RCC 7860 (cell line): ENCODE measurements around the gene FOXK2.
A peak's percentile ranks its signal among the peaks of the same experiment; 100 is the strongest.
"Not testable (repeated sequence)": the region's sequence is repeated elsewhere in the genome, so short reads cannot be mapped to it uniquely, and the experiment has no call there.

Source experiments
- DNase-seq: peaks from one replicate; pipeline ENCODE4 v3.0.0-alpha.2; 2015; ENCODE audit warnings: low spot score
- FAIRE-seq: peaks from 2 replicates; lab custom pipeline; 2012; peaks lifted over from hg19 to GRCh38; lab: Jason Lieb, UNC

The FOXK2 gene

DNA sequence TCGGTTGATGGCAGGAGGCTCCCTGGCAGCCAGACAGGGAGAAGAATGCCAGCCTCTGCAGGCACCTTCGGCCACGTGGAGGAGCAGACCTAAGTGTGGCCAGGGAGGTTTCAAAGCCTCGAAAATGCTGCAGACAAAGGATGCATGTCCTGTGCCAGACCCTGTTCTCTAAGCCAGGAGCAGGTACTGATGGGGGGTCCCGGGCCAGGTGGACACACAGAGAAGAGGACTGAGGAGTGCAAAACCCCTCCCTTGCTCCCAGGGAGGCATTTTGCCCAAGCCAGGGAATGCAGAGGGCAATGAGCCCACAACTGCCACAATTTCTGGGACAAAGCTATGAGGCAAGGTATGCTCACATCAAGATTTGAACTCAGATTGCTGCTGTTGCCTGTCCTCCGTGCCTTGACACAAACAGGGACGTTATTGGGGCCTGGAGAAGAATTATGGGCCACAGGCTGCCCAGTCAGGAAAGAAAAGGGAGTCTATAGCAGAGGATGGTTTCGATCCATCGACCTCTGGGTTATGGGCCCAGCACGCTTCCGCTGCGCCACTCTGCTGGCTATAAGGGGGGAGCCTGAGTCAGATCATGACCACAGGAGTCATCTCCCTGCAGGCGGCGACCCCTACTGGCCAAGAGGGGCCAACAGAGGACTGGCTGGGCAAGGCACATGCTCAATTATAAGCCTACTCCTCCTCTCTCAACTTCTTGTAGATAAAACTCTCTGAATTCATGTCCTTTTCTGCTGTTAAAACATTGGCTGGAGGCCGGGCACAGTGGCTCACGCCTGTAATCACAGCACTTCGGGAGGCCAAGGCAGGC is 25.1 kb upstream of the FOXK2 start:
- FAIRE-seq (peak; percentile 91), DNase-seq (peak; percentile 100)

DNA sequence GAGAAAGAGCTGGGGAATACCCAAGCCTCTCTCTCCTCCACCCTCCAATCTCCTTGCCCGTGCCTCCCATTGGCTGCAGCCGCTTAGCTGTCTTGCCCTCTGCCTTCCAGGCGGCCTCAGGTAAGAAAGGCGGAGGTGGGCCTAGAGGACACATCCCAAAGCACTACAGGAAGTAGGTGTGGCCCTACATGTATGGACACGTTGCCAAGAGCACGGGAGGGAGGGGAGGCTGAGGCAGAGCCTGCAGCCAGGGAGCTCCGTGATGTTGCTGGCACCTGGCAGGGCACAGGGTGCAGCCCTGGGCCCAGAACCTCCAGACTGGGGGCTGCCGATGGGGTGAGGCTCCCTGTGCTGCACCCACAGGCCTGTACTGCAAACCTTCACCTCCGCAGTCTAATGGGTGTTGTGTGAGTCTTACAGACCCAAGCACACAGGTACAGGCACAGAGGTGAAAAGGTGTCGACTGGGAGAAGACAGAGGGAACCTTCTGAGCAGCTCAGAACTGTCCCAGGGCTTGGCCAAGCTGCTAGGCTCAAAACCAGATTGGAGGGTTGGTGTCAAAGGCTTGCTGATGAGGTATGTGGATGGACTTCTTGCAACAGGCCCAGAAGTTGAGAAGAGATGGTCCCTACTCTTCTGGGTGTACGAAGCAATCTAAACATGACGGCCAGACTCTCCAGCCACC is 23.5 kb upstream of the FOXK2 start:
- no peak for DNase-seq

DNA sequence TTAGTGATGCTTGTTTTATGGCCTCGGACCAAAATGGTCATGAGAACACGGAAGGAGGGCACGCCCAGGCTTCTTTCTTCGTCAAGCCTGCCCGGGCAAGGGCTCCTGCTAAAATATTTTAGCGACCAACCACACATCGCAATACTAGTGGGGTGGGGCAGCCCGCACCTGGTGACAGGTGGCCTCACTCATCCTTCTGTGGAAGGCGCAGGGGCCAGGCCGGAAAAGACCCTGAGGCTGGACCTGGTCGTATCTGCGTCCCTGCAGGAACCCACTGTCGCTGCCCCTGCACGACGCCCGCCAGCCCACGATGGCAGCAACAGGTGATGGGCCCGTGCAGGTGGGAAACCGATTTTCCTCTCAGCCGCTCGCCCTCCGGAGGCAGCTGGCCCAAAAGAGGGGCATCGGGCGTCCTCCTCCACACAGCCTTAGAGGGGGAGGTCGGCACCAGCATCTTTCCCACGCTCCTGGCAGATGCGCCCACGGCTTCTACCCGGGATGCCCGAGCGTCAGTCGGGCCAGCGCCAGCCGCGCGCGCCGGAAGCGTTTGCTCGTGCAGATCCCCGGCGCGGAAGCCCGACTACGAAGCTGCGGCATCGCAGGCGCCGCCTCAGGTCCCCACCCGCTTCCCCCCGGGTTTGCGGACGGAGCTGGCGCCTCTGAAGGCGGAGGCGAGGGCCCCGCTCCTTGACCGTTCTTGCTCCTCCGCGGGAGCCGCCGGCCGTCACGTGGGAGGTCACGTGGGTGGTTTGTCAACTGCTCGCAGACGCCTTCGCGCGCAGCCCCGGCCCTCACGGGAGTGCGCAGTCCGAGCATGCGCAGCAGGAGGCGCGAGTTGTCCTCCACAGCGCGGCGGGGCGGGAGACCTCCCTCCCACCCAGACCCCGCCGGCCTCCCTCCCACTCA is 22.8 kb upstream of the FOXK2 start:
- FAIRE-seq: no peak

More for the DNA sequence above, 23.5 kb upstream of the FOXK2 start:
- FAIRE-seq: no peak

DNA sequence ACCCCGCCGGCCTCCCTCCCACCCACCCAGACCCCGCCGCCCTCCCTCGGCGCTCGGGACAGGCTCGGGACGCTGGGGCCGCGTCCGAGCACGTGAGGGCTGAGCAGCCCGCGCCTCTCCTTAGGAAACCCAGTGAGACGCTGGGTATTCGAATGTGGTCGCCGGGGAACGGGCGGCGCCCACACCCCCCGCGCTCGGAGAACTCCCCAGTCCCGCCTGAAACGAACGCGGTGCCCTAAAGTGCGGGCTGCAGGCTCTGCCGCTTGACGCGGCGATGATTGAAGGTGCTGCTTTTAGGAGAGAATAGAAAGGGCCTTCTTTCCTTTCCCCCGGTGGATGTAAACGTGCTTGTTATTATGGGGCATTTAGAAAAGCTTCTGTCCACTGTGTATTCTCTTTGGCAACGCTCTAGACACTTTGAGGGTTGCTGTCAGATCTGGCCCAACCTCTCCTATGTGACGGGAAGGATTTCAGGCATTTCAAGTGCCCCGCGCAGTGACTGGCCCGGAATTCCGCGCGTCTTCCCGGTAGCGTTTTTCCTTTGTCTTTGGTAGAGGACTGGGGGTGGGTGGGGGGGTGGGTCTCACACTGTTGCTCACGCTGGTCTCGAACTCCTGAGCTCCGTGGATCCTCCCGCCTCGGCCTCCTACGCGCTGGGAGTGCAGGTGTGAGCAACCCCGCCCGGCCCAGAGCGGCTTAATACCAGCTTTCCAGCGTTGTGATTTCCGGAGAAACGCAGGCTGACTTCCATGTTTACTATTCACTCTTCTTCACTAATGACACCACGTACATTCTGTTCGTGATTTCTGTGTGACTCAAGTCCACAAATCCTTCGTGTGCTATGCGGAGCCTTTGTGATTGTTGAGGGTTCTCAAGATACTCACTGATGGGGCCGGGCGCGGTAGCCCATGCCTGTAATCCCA is 21.8 kb upstream of the FOXK2 start:
- no peak for DNase-seq
- no peak for FAIRE-seq

More for the DNA sequence above, 22.8 kb upstream of the FOXK2 start:
- DNase-seq: peak; percentile 65

DNA sequence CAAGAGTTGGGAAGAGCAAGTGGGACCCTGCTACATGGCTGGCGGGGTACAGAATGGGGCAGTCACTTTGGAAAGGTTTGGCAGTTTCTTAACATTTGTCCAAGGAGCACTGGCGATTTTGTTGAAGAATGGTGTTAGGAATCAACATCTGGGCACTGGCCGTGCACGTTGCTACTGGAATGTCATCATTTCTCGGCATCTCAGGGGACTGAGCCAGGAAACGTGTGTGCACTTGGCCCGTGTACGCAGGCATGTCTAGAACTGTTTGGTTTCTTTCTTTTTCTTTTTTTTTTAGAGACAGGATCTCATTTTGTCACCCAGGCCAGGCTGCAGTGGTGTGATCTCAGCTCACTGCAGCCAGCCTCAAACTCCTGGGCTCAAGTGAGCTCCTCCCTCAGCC is 17.3 kb upstream of the FOXK2 start:
- FAIRE-seq (no peak), DNase-seq (no peak)

DNA sequence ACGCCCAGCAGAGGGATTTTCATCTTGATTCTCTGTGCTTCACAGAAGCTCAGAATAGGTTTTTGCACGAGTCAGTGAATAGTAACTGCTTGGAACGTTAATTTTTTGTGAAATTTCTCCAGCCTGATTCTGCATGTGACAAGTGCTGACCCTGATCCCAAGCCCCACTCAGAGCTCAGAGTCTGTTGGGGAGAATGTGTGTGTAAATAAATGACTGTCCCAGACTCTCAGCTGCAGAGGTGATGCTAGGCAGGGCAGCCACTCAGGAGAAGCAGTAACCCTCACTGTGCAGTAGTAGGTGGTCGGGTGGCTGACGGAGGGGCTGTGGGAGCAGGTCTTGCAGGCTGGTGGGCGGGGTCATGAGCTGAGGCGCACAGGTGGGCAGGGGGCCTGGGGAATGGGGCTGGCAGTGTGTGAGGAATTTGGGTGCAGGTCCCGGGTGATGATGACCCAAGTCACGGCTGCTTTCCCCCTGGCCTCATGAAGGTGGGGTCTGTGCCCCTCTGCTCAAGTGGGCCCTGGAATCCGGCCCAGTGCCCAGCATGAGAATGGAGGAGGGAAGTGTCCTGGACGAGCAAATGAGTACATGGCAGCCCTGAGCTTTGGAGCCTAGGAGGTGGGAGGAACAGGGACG is 16.3 kb upstream of the FOXK2 start:
- FAIRE-seq (no peak), DNase-seq (no peak)

DNA sequence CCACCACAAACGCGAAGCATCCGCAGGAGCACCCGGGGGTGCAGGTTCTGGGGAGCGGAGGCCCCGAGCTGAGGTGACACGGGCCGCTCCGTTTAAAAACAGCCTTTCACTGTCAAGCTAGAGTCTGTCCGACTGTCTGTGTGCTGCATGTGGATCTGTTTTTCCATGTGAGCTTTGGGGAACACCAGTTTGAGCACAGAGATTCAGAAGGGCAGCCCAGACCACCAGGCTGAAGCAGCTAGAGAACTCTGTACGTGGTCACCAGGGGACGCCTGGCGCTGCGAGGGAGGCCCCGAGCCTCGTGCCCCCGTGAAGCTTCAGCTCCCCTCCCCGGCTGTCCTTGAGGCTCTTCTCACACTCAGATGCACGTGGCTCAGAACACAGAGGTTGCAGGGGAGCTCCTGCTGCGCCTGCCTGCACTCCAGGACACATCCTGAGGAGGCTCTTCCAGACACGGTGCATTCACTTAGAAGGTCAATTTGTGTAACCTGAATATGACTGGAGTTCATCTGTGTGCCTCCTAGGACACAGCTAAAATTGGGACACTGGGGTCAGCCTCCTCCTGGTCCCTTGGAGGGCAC is 15.7 kb upstream of the FOXK2 start:
- DNase-seq: no peak

DNA sequence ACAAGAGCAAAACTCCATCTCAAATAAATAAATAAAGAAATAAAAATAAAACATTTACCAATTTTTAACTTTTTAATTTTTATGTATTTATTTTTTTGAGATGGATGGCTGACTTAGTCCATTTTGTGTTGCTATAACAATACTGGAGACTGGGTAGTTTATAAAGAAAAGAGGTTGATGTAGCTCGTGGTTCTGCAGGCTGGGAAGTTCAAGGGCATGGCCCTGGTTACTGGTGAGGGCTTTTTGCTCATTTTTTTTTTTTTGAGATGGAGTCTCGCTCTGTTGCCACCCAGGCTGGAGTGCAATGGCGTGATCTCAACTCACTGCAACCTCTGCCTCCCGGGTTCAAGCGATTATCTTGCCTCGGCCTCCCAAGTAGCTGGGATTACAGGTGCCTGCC is 14.2 kb upstream of the FOXK2 start:
- FAIRE-seq (no peak), DNase-seq (no peak)

More for the DNA sequence above, 15.7 kb upstream of the FOXK2 start:
- FAIRE-seq: no peak

DNA sequence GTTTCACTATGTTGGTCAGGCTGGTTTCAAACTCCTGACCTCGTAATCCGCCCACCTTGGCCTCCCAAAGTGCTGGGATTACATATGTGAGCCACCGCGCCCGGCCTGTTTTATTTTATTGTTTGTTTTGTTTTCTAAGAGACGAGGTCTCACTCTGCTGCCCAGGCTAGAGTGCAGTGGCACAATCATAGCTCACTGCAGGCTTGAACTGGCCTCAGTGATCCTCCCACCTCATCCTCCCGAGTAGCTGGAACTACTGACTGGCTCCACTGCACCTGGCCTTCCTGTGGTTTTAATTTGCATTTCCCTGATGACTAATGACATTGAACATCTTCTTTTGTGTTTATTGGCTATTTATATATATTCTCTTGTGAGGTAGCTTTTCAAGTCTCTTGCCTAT is 13.1 kb upstream of the FOXK2 start:
- FAIRE-seq, DNase-seq: not testable (repeated sequence)

DNA sequence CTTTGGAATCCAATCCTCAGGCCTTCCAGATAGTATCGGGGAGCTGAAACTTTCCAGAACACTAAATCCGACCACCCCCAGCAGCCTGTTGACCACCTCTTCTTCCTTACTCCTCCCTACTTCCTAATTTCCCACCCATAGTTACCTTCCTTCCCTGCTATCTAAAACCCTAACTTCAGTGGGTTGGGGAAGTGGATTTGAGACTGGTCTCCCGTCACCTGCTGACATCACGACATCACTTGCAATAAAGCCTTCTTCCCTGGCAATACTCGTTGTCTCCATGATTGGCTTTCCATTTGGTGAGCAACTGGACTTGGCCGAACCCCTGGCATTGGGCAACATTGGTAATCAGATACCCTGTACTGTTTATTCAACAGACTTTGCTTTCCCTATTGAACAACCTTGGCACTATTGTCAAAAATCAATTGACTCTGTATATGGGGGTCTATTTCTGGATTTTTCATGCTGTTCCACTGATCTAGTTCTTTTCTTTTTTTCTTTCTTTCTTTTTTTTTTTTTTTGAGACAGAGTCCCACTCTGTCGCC is 11.8 kb upstream of the FOXK2 start:
- FAIRE-seq (no peak), DNase-seq (no peak)

DNA sequence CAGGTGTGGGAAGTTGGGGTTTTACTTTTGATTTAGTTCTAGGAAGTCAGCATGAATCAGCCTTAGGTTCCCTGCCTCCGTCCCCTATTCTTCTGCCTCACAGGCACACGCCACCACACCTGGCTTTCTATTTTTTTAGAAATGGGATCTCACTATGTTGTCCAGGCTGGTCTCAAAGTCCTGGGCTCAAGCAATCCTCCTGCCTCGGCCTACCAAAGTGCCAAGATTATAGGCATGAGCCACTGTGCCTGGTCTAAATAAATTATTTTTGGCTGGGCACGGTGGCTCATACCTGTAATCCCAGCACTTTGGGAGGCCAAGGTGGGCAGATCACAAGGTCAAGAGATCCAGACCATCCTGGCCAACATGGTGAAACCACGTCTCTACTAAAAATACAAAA is 7.9 kb upstream of the FOXK2 start:
- not testable (repeated sequence) for FAIRE-seq, DNase-seq

DNA sequence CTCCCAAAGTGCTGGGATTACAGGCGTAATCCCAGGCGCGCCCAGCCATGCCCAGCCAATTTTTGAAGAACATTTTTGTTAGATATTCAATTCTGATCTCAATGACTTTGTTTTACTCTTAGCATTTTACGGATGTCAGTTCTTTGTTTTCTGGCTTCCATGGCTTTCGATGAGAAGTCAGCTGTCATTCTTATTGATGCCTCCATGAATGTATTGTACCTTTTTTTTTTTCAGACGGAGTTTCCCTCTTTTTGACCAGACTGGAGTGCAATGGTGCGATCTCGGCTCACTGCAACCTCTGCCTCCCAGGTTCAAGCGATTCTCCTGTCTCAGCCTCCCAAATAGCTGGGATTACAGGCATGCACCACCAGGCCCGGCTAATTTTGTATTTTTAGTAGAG is 5.7 kb upstream of the FOXK2 start:
- not testable (repeated sequence) for DNase-seq, FAIRE-seq

DNA sequence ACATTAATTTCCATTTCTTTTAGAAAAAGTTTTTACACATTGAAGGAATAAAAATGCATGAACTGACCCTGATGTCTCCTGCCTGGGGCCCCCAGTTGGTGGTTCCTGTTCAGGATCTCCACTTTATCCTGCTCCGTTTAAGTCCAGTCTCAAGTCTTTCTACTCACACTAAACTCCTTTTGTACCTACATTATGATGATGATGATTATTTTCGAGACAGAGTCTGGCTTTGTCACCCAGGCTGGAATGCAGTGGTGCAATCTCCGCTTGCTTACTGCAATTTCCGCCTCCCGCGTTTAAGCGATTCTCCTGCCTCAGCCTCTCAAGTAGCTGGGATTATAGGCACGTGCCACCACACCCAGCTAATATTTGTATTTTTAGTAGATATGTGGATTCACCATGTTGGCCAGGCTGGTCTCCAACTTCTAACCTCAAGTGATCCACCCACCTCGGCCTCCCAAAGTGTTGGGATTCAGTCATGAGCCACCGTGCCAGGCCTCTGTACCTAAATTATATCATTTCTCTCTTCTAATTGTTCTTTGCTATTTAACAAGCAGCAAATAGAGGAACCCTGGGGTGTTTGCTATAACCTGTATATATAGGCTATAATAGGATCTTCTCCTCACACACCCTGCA is 2.2 kb upstream of the FOXK2 start:
- no peak for FAIRE-seq

DNA sequence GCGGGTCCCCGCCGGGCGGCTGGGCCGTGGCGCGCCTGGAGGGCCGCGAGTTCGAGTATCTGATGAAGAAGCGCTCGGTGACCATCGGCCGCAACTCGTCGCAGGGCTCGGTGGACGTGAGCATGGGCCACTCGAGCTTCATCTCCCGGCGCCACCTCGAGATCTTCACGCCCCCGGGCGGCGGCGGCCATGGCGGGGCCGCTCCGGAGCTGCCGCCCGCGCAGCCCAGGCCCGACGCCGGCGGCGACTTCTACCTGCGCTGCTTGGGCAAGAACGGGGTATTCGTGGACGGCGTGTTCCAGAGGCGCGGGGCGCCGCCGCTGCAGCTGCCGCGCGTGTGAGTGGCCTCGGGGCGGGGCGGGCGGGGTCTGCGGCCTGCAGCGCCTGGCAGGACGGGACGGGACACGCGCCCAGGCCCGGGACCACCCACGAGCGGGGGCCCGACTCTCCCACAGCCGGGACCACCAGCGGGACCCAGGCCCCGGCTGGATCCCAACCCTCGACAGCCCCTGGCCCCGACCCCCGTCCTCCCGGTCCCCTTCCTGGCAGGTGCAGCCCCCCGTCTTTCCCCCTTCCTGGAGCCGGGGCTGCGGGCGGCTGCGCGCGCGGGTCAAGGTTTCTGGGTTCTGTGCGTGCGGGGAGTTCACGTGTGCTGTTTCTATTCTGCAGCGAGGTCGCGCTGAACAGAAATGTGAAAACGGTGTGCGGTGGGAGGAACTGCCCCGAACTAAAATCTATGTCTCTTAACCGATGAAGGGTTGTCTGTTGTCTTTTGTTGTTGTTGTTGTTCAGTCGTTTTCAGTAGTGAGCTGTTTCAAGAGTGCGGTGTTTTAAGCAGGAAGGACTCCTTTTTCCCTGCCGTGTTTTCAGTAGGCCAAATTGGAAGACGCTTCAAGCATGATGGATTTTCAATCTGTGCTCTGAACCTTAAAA is 705 bp downstream of the FOXK2 start:
- FAIRE-seq (no peak), DNase-seq (no peak)

More for the DNA sequence above, 2.2 kb upstream of the FOXK2 start:
- DNase-seq: no peak

DNA sequence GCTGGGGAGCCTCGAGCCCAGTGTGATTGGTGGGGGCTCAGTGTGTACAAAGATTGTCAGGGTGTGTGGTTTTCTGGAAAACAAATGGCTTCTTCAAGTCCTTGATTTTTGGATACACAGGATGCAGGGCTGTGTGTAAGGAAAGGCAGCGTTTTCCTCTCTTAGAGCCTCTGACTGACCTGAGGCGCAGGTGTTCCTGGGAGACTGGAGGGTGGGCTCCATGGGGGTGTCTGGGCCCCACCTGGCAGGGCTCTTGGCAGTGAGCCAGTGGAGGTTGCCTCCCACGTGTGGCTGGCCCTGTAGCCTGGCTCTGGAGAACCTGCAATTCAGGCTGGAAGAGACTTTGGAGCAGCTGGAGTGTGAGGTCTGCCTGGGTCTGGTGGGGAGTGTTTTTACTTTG is 5.0 kb downstream of the FOXK2 start:
- no peak for DNase-seq

DNA sequence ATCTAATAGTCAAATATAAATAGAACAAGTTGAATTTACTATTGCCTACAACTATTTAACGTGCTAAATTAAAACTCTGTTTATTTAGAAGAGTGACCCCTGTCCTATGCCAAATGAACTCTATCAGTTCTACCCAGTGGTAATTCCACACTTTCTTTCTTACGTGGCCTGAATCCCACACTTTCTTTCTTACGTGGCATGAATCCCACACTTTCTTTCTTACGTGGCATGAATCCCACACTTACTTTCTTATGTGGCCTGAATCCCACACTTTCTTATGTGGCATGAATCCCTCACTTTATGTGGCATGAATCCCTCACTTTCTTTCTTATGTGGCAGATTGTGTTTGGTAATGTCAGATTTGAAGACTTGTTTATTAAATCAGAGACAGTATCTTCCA is 6.2 kb downstream of the FOXK2 start:
- DNase-seq (no peak), FAIRE-seq (no peak)

More for the DNA sequence above, 5.0 kb downstream of the FOXK2 start:
- no peak for FAIRE-seq

DNA sequence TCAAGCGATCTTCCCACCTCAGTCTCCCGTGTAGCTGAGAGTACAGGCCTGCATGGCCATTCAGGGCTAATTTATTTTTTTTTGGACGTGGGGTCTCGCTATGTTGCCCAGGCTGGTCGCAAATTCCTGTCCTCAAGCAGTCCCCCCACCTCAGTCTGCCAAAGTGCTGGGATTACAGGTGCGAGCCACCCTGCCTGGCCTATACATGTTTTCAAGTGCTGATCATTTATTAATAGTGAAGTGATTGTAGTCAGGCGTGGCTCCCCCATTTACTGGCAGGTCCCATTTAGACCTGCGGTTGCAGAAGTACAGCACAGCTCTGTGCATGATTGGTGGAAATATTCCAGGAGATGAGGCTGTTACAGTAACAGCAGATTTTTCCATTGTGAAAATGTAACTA is 8.4 kb downstream of the FOXK2 start:
- FAIRE-seq: no peak
- no peak for DNase-seq
